HG03175 (cell line): ENCODE measurements around the gene OR52B2.

Source experiments
- ATAC-seq: cut with Tn5 transposase; IDR thresholded peaks from one replicate; pipeline ENCODE4 v1.9.1; 2021; ENCODE audit warnings: mild to moderate bottlenecking, moderate library complexity; ENCODE audit not compliant: unreplicated experiment

Gene OR52B2

DNA sequence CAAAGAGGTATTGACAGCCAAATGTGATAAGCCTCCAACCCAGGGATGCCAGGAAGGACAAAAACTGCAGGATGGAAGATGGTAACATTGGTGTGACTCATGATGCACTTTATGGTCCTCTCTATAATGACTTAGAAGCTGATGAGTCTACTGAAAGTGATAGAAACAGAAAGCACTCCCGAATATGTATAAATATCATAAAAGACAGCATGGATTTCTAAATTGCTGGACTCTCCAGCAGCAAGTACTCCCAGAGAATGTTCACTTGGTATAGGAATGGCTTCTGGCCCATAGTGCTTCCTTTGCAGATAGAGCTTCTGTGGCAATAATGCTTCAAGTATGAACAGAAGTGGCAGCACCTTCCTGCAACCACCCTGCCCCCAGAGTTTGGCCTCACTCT lies at the start of gene OR52B2:
Gene OR52B2, minus strand, starts transcription at position 101 of the 400 bp plus-strand sequence. Its CDS starts 0 bp downstream, at position 101.
- ATAC-seq = no peak

DNA sequence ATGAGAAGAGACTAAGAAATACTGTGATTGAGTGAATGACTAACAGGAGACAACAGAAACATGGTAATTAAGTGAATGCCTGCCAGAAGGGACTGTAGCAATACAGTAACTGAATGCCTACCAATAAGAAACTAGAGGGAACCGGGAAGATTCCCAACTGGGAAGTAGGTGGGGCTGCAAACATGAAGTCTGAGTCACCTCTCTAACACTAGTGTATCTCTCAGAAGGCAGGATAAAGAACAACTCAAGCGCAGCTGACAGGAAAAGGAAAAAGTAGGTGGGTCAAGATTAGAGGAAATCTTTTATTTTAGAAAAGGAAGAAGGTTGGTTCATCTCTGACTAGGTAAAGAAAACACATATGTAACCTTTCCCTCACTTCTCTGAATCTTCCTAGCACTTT lies 49.2 kb upstream of the OR52B2 start:
- no peak for ATAC-seq

- ATAC-seq = no peak
These were observed 47.6 kb upstream of the OR52B2 start for GRCh38 chr11:6217722-6218121.

DNA sequence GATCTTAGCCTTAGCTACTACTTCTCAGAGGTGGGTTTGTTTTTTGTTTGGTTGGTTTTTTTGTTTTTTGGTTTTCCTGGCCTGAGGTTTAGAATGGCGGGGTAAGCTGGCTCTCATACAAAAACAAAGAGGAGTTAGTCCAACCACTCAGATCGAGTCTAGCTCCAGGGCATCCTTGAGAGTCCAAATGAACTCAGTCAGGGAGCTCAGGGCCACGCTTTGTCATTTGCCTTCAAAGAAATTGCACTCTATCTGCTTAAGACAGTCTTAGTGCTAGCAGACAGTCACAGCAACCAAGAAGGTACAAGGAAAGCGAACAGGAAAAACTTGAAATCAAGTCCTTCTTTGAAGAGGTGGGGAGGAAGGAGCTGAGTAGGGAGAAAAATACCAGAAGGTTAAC lies 46.4 kb upstream of the OR52B2 start:
- no peak for ATAC-seq

GRCh38 chr11:6214530-6214929 lies 44.4 kb upstream of the OR52B2 start:
- no peak for ATAC-seq

DNA sequence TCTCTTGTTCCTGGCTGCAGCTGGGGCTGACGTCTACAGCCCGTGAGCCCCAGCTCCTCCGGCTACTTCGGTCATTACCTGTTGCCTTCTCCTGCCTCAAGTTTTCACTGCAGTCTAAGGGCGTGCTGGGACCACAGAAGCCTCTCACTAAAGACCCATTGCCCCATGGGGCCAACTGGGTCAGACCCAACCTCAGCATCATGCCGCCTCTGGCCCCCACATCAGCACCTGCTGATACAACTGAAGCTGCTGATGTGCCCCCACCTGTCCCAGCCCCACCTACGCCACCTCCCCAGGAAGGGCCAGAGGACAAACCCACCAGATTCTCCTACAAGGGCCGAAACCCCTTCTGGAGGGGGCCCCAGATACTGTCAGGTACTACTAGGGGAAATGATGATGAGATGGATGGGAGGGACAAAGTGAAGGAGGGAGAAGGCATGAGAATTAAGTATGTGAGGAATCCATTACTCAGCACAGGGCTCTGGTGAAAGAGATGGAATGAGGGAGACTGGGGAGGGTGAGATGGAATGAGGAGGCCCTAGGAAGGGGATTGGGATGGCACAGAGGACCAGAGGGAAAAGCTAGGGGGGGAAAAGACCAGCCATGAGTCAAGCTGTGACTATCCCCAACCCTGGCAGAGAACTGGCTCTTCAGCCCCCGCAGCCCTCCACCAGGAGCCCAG lies 40.3 kb upstream of the OR52B2 start:
- ATAC-seq = no peak

DNA sequence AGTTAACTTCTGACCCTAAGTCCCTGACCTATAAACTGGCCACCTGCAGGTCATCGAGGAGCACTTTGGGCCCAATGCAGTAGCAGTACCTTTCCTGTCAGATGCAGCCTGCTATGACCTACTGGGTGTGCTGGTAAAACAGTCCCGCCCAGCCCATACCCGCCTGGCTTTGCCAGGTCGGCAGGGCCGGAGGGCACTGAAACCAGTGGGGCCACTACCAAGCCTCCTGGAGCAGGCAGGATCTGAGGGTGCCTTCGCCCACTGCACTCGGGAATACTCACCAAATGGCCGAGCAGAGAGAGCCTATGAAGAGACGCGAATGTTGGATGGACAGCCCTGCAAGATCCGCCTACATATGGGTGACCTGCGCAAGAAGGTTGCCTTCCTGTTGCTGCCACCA lies 39.7 kb upstream of the OR52B2 start:
- ATAC-seq = no peak

DNA sequence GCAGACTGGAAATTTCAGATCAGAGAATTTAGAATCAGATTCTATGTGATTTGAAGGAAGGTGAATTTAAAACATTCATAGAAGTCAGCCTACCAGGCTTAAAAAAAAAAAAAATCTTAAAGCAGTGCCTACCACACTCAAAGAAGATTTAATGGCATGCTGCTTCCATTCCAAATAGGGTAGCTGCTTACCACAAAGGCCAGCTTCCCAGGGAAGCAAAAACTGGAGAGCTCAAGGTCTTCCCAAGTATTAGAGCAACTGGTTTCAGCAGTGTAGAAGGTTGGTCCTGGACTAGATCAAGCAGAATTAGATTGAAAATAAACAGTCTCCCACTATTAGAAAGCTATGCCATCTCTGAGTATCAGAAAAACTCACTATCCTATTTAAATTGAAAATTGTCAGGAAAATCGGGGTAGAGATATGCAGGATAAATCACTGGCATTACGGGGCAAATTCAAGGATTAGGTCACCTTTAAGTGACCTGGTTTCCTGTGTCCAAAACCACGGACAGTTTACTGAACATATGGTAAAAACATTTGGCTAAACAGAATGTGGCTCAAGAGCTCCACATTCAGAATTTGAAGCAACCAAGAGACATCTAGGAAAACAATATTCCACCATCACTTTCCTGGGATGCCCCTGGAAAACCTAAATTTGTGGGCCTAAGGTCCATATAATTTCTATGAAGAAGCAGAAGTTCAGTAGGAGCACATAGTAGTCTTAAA lies 36.5 kb upstream of the OR52B2 start:
- ATAC-seq = no peak

- ATAC-seq = no peak
These were observed 35.2 kb upstream of the OR52B2 start, which contains the start of gene C11orf42 for GRCh38 chr11:6205366-6205765. C11orf42 (plus strand) TSS chr11:6205557; CDS start chr11:6205616, 59 bp downstream.

GRCh38 chr11:6204706-6205105 lies 34.6 kb upstream of the OR52B2 start:
- ATAC-seq = no peak

DNA sequence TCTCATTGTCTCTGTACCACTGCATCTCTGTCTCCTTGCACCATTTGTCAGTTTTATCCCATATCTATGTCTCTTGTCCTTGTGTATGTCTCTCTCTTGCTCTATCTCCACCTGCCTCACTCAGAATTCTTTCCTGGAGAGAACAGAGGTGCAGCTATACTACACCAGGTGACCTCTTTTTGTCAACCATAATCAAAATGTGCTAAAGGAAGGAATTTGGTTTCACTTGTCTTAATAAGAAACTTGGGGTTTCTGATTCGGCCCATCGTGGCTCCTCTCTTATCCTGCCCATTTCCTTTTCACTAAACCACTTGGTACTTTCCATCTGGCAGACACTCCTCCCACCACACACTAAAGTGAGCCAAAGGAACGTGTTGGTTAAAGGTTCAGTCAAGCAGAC lies 33.2 kb upstream of the OR52B2 start:
- peak; percentile 75 for ATAC-seq

GRCh38 chr11:6202041-6202440 lies 31.9 kb upstream of the OR52B2 start:
- no peak for ATAC-seq

DNA sequence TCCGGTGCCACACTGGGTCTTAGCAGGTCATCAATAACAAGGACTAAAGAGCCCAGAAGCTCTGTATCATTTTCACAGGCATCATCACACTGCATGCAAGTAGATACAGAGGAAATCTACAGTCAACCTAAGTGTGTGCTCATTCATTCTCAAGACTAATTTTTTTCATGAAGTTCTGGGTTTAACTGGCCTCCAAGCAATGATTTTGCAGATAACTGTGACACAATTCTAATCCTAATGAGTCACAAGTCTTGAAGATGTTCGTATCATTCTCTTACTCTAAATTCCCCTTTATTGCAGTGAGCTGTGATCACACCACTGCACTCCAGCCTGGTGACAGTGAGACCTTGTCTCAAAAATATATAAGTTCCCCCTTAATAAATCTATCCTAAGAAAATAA lies 31.4 kb upstream of the OR52B2 start:
- ATAC-seq = no peak

DNA sequence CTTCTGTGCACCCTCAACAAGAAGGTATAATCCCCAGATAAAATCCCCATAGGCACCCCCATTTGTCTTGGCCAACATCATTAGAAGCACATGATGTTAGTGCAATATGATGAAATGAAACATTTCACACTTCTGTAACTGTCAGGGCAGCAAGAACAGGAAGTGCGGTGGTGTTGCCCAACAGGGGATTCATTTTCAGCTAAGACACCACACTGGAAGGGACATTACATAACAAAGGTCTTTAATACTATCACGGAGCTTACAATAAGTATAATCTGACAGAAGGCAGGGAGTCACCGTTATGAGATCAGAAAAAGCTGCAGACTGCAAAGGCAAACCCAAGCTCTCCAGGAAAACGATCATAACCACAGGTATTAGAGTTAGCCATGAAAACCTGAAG lies 30.8 kb upstream of the OR52B2 start:
- ATAC-seq = no peak

- no peak for ATAC-seq
These were observed 29.2 kb upstream of the OR52B2 start, which contains the start of gene OR52W1 for GRCh38 chr11:6199174-6199810. OR52W1 (plus strand) TSS chr11:6199224; CDS start chr11:6199224, 0 bp downstream.

GRCh38 chr11:6197466-6198200 lies 27.5 kb upstream of the OR52B2 start:
- no peak for ATAC-seq

DNA sequence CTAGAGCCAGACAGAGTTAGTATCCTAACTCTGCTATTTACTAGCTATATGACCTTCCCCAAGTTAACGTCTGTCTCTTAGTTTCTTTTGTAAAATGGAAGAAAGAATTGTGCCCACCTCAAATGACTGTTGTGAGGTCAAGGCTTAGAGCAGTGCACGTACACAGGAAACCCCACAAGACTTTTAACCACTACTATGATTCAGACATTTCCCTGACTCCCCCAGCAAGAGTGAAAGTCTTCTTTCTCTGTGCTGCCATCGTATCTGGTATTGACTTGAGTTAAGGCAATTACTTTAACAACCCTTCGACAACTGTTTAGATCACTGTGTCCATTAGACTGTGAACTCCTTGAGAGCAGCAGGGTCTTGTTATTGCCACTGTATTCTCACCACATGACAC lies 26.3 kb upstream of the OR52B2 start:
- ATAC-seq = no peak

GRCh38 chr11:6194065-6194581 lies 24.0 kb upstream of the OR52B2 start:
- no peak for ATAC-seq

GRCh38 chr11:6191742-6192141 lies 21.6 kb upstream of the OR52B2 start:
- no peak for ATAC-seq

DNA sequence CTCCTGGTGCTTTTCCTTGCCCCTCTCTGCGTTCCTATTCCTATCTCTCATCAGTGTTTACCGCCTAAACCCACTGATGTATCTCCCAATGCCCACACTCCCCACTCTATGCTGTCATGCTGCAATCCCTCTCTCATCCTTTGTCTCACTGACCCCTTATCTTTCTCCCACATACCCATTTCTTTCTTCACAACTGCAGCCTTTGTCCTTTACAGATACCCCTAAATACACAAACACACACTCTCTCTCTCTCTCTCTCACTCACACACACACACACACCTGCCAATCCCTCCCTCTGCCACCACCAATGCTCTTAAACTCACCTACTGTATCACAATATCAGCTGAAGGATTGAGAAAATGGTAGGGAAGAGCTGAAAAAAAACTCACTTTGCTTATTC lies 5.3 kb upstream of the OR52B2 start:
- no peak for ATAC-seq
